Activated CD8-positive, alpha-beta memory T cell treated with anti-CD3 and anti-CD28 coated beads for 1 hour (primary cell): ENCODE data around the gene TTC28.
"Not testable (repeated sequence)": the region's sequence is repeated elsewhere in the genome, so short reads cannot be mapped to it uniquely, and the experiment has no call there.

Source experiments
- DNase-seq, 2 donors: peaks; one replicate each; pipeline ENCODE4 v3.0.0-alpha.2; 2020; ENCODE audit warnings: low read depth in 1 of 2; ENCODE audit errors: extremely low read depth in 1 of 2

TTC28 gene

GRCh38 chr22:28245579-28246224, 433.9 kb downstream of the TTC28 start:
- DNase-seq, result no peak

- DNase-seq, result no peak
These were observed 434.9 kb downstream of the TTC28 start for GRCh38 chr22:28244757-28245156.

GRCh38 chr22:28243539-28243938, 436.1 kb downstream of the TTC28 start:
- no peak for DNase-seq

- no peak for DNase-seq
These were observed 437.9 kb downstream of the TTC28 start for GRCh38 chr22:28241656-28242290.

- no peak for DNase-seq
These were observed 439.7 kb downstream of the TTC28 start for GRCh38 chr22:28239941-28240340.

- DNase-seq, result no peak
These were observed 441.9 kb downstream of the TTC28 start for GRCh38 chr22:28237783-28238182.

DNA sequence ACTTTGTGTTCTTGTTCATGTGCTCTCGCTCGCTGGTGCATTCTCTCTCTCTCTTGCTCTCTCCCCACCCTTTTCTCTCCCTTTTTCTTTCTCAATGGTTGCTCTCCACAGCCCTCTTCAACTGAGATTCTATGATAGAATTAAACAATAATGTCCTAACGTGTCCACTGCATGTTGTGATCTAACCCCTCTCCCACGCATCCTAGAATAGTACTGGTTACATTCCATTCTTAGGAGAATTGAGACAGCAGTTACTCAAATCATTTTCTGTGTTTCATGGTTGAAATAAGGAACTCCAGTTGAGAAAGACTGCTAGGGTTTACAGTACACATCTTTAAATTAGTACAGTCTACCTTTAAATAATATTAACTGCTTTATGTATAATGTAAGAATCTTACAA, 442.5 kb downstream of the TTC28 start:
- no peak for DNase-seq

DNA sequence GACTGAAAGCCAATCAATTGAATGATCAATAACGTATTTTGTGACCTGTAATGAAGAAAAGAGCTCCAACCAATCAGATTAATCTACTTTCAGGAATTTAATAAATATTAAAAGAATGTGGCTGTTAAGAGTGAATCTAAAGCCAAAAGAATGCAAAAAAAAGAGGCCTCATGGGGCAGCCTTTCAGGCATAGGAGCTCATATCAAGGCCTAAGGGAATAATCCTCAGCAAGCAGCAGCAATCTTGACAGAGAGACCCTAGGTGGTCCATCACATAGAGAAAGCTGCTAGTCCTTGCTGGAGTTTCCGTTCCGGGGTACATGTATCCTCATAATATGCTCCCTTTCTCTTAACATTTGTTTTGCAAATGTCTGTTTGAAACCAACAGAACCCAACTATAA, 447.4 kb downstream of the TTC28 start:
- no peak for DNase-seq

GRCh38 chr22:28231441-28231840, 448.2 kb downstream of the TTC28 start:
- no peak for DNase-seq

GRCh38 chr22:28230671-28231070, 449.0 kb downstream of the TTC28 start:
- no peak for DNase-seq

- DNase-seq, result no peak
These were observed 449.8 kb downstream of the TTC28 start for GRCh38 chr22:28229566-28230485.

GRCh38 chr22:28223826-28224225, 455.8 kb downstream of the TTC28 start:
- no peak for DNase-seq

DNA sequence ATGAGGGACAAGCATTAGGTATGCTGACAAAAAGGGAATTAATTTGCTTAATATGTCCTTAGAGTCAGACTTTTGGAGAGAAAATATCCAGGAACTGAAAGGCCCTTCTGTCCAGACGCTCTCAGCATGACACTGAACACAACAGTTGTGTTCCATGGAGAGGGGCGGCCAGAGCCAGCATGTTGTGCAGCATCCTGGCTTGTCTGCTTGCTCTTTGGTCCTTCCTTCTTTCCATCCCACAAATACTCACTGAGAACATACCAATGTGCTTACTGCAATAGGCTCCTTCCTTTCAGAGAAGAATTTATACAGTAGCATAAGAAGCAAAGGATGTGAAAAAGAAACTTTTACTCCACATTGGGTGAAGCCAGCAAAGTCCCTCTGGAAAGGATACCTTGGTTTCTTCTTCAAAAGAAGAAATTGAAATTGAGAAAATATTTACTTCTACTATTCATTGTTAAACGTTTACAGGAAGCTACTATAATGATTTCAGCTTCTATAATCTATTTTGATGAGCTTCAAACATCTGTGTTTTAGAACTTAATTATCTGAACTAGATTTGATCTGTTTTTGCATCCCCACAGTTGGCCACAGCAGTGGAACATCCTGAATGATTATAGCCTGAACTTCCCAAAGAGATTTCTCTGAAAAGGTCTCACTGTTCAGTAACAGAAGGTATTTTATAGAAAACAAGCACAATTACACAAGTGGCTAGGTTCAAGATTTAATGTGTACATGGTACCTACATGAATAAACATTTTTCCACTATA, 456.5 kb downstream of the TTC28 start:
- DNase-seq, result no peak

DNA sequence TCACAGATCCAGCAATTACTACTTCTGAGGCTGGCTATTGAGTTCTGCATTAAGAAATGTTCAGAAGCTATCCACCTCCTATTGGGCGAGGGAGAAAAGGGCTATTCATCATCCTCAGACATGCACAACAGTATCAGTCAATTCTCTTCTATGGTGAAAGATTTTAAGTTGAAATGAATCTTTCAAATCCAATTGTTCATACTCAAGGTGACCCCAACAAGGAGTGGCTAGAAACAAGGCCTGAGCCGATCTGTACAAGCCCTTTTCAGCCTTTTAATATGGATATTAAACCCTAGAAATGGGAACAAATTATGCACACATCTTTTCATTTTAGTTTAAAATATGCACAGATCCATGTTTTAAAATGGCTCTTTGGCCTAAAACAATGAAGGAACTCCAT, 457.1 kb downstream of the TTC28 start:
- no peak for DNase-seq

- DNase-seq, result no peak
These were observed 457.6 kb downstream of the TTC28 start for GRCh38 chr22:28222052-28222451.

GRCh38 chr22:28220626-28221363, 458.8 kb downstream of the TTC28 start:
- DNase-seq, result no peak

GRCh38 chr22:28217277-28217676, 462.4 kb downstream of the TTC28 start:
- DNase-seq, result no peak

DNA sequence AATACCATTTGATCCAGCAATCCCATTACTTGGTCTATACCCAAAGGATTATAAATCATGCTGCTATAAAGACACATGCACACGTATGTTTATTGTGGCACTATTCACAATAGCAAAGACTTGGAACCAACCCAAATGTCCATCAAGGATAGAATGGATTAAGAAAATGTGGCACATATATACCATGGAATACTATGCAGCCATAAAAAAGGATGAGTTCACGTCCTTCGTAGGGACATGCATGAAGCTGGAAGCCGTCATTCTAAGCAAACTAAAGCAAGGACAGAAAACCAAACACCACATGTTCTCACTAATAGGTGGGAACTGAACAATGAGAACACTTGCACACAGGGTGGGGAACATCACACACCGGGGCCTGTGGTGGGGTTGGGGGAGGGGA, 464.9 kb downstream of the TTC28 start:
- DNase-seq, result not testable (repeated sequence)

- not testable (repeated sequence) for DNase-seq
These were observed 470.2 kb downstream of the TTC28 start for GRCh38 chr22:28209457-28209856.

- no peak for DNase-seq
These were observed 470.9 kb downstream of the TTC28 start for GRCh38 chr22:28208787-28209186.
